SK-N-SH treated with all-trans-retinoic acid at 6 μM for 48 hours (cell line): ENCODE measurements around the gene SUN3.

Source experiments
- ATAC-seq: fragments of 200-7000 bp; cut with Tn5 transposase; 3 replicates; pipeline ENCODE4 v1.9.1; 2020; ENCODE audit warnings: mild to moderate bottlenecking, moderate library complexity
- ARNTL ChIP-seq: fragments of 450-650 bp; formaldehyde crosslinking; IDR thresholded peaks from 2 replicates; pipeline ENCODE4 v1.5.0; 2020; ENCODE audit warnings: low read depth, mild to moderate bottlenecking, moderate library complexity, borderline replicate concordance
- BACH2 ChIP-seq: fragments of 250-450 bp; sonication (Bioruptor Pico); IDR thresholded peaks from 2 replicates; pipeline ENCODE4 v1.9.0; 2021; ENCODE audit warnings: mild to moderate bottlenecking, borderline replicate concordance
- CSDC2 ChIP-seq: fragments of 250-450 bp; sonication (Bioruptor Pico); IDR thresholded peaks from 2 replicates; pipeline ENCODE4 v1.5.0; 2020; ENCODE audit warnings: mild to moderate bottlenecking, moderate library complexity
- ESRRG ChIP-seq: fragments of 250-450 bp; sonication (Bioruptor Pico); IDR thresholded peaks from 2 replicates; pipeline ENCODE4 v1.6.1; 2021; ENCODE audit warnings: mild to moderate bottlenecking
- GLIS3 ChIP-seq: fragments of 250-450 bp; sonication (Bioruptor Pico); IDR thresholded peaks from 2 replicates; pipeline ENCODE4 v1.5.0; 2020; ENCODE audit warnings: mild to moderate bottlenecking, moderate library complexity
- ISL1 ChIP-seq: fragments of 250-450 bp; sonication (Bioruptor Pico); IDR thresholded peaks from 2 replicates; pipeline ENCODE4 v2.1.2; 2022; ENCODE audit warnings: mild to moderate bottlenecking, moderate library complexity
- OSR1 ChIP-seq: fragments of 250-450 bp; sonication (Bioruptor Pico); IDR thresholded peaks from 2 replicates; pipeline ENCODE4 v1.8.0; 2022; ENCODE audit warnings: moderate library complexity, mild to moderate bottlenecking, inconsistent platforms
- PPARA ChIP-seq: fragments of 250-450 bp; sonication (Bioruptor Pico); IDR thresholded peaks from 2 replicates; pipeline ENCODE4 v1.5.0; 2020; ENCODE audit warnings: mild to moderate bottlenecking, borderline replicate concordance
- RARB ChIP-seq: fragments of 250-450 bp; sonication (Bioruptor Pico); IDR thresholded peaks from 2 replicates; pipeline ENCODE4 v1.8.0; 2021; ENCODE audit warnings: mild to moderate bottlenecking, moderate library complexity
- SNAI2 ChIP-seq: fragments of 250-450 bp; sonication (Bioruptor Pico); IDR thresholded peaks from 2 replicates; pipeline ENCODE4 v1.5.0; 2020; ENCODE audit warnings: mild to moderate bottlenecking, moderate library complexity
- TCF4 ChIP-seq: fragments of 250-450 bp; sonication (Bioruptor Pico); IDR thresholded peaks from 2 replicates; pipeline ENCODE4 v1.8.0; 2021; ENCODE audit warnings: mild to moderate bottlenecking, moderate library complexity, borderline replicate concordance
- TOX ChIP-seq: fragments of 250-450 bp; sonication (Bioruptor Pico); IDR thresholded peaks from 2 replicates; pipeline ENCODE4 v1.8.0; 2021; ENCODE audit warnings: mild to moderate bottlenecking, moderate library complexity, borderline replicate concordance
- ZC3H10 ChIP-seq: fragments of 250-450 bp; sonication (Bioruptor Pico); IDR thresholded peaks from 2 replicates; pipeline ENCODE4 v1.5.1; 2021; ENCODE audit warnings: mild to moderate bottlenecking, moderate library complexity
- ZFP3 ChIP-seq: fragments of 250-450 bp; sonication (Bioruptor Pico); IDR thresholded peaks from 2 replicates; pipeline ENCODE4 v1.5.0; 2020; ENCODE audit warnings: mild to moderate bottlenecking, moderate library complexity
- ZFP30 ChIP-seq: fragments of 450-650 bp; formaldehyde crosslinking; IDR thresholded peaks from 2 replicates; pipeline ENCODE4 v1.5.0; 2022; ENCODE audit warnings: mild to moderate bottlenecking, moderate library complexity
- ZNF565 ChIP-seq: fragments of 450-650 bp; formaldehyde crosslinking; conservative IDR thresholded peaks from 2 replicates; pipeline ENCODE4 v1.5.0; 2020; ENCODE audit warnings: low read depth, mild to moderate bottlenecking, moderate library complexity
- ZNF70 ChIP-seq: fragments of 450-650 bp; formaldehyde crosslinking; IDR thresholded peaks from 2 replicates; pipeline ENCODE4 v1.5.0; 2020; ENCODE audit warnings: mild to moderate bottlenecking, moderate library complexity
- ZNF8 ChIP-seq: fragments of 450-650 bp; formaldehyde crosslinking; IDR thresholded peaks from 2 replicates; pipeline ENCODE4 v1.5.0; 2020; ENCODE audit warnings: mild to moderate bottlenecking, moderate library complexity
- TF ChIP-seq, protein P1 (sequence below): fragments of 250-450 bp; sonication (Bioruptor Pico); IDR thresholded peaks from 2 replicates; pipeline ENCODE4 v1.5.1; 2020; ENCODE audit warnings: low read depth, mild to moderate bottlenecking, moderate library complexity
- TF ChIP-seq, protein P2 (sequence below): fragments of 250-450 bp; sonication (Bioruptor Pico); IDR thresholded peaks from 2 replicates; pipeline ENCODE4 v1.8.0; 2021; ENCODE audit warnings: low read depth, mild to moderate bottlenecking, moderate library complexity, borderline replicate concordance
- TF ChIP-seq, protein P3 (sequence below): fragments of 250-450 bp; sonication (Bioruptor Pico); IDR thresholded peaks from 2 replicates; pipeline ENCODE4 v1.5.1; 2021; ENCODE audit warnings: mild to moderate bottlenecking, moderate library complexity
- TF ChIP-seq, protein P4 (sequence below): fragments of 250-450 bp; sonication (Bioruptor Pico); IDR thresholded peaks from 2 replicates; pipeline ENCODE4 v1.8.0; 2020; ENCODE audit warnings: mild to moderate bottlenecking, moderate library complexity, borderline replicate concordance

SUN3 gene

DNA sequence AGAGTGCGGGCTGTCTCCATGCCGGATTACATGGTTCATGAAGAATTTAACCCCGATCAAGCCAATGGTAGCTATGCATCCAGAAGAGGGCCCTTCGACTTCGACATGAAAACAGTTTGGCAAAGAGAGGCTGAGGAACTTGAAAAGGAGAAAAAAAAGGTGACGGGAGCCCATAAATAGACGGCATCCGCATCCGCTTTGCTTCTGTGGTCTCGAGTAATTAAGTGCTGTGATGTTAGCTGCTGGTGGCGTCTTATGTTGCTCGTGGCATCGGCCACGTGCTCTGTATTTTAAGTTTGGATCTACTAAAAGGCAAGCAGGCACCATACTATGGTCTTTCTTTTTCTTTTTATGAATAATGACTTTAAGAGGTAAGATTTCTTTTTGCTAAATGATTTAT lies 17.6 kb upstream of the SUN3 start (continued):
- TF ChIP-seq BACH2 (CRISPR knock-in tag) (no peak), ESRRG (CRISPR knock-in tag) (no peak), ZNF8 (CRISPR knock-in tag) (no peak), PPARA (CRISPR knock-in tag) (no peak), ZFP30 (no peak), ZC3H10 (CRISPR knock-in tag) (no peak)
- TF ChIP-seq, protein P1, sequence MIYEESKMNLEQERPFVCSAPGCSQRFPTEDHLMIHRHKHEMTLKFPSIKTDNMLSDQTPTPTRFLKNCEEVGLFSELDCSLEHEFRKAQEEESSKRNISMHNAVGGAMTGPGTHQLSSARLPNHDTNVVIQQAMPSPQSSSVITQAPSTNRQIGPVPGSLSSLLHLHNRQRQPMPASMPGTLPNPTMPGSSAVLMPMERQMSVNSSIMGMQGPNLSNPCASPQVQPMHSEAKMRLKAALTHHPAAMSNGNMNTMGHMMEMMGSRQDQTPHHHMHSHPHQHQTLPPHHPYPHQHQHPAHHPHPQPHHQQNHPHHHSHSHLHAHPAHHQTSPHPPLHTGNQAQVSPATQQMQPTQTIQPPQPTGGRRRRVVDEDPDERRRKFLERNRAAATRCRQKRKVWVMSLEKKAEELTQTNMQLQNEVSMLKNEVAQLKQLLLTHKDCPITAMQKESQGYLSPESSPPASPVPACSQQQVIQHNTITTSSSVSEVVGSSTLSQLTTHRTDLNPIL: no peak

DNA sequence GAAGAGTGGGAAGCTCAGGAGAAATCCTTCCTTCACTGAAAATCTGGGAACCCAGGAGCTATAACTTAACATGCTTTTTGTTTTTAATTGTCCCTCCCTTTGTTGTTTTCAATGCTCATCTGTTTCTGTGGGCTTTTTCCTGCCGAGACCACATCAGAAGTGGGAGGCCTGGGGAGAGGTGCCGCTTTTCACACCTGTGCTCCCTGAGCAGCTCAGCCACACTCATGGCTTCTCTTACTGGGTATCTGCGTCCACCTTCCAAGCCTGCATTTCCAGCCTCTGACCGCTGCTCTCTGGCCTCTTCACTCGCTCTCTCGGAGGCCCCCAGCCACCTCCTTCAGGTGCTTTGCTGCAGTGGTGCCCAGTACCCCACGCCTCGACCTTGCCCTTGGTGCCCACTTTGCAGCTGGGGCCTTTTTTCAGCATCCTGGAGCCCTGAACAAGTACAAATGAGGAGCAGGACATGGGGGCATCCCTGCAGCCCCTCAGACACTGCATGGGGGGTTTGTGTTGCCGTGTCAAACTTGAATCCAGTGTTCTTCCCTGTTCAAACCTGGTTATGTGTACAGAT lies 16.4 kb upstream of the SUN3 start:
- TF ChIP-seq PPARA (CRISPR knock-in tag) (no peak), ZFP3 (CRISPR knock-in tag) (no peak), ZFP30 (no peak), ARNTL (CRISPR knock-in tag) (no peak), ZNF8 (CRISPR knock-in tag) (no peak), TCF4 (no peak), ZNF565 (CRISPR knock-in tag) (no peak), ZNF70 (CRISPR knock-in tag) (no peak), CSDC2 (no peak), ESRRG (CRISPR knock-in tag) (no peak), GLIS3 (CRISPR knock-in tag) (no peak), SNAI2 (no peak), TOX (no peak), RARB (CRISPR knock-in tag) (no peak), OSR1 (CRISPR knock-in tag) (no peak), BACH2 (CRISPR knock-in tag) (no peak)
- TF ChIP-seq, protein P2, sequence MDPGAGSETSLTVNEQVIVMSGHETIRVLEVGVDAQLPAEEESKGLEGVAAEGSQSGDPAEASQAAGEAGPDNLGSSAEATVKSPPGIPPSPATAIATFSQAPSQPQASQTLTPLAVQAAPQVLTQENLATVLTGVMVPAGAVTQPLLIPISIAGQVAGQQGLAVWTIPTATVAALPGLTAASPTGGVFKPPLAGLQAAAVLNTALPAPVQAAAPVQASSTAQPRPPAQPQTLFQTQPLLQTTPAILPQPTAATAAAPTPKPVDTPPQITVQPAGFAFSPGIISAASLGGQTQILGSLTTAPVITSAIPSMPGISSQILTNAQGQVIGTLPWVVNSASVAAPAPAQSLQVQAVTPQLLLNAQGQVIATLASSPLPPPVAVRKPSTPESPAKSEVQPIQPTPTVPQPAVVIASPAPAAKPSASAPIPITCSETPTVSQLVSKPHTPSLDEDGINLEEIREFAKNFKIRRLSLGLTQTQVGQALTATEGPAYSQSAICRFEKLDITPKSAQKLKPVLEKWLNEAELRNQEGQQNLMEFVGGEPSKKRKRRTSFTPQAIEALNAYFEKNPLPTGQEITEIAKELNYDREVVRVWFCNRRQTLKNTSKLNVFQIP (CRISPR knock-in tag): no peak
- TF ChIP-seq, protein P3, sequence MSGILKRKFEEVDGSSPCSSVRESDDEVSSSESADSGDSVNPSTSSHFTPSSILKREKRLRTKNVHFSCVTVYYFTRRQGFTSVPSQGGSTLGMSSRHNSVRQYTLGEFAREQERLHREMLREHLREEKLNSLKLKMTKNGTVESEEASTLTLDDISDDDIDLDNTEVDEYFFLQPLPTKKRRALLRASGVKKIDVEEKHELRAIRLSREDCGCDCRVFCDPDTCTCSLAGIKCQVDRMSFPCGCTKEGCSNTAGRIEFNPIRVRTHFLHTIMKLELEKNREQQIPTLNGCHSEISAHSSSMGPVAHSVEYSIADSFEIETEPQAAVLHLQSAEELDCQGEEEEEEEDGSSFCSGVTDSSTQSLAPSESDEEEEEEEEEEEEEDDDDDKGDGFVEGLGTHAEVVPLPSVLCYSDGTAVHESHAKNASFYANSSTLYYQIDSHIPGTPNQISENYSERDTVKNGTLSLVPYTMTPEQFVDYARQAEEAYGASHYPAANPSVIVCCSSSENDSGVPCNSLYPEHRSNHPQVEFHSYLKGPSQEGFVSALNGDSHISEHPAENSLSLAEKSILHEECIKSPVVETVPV (CRISPR knock-in tag): no peak
- TF ChIP-seq, protein P1: no peak
- TF ChIP-seq, protein P4, sequence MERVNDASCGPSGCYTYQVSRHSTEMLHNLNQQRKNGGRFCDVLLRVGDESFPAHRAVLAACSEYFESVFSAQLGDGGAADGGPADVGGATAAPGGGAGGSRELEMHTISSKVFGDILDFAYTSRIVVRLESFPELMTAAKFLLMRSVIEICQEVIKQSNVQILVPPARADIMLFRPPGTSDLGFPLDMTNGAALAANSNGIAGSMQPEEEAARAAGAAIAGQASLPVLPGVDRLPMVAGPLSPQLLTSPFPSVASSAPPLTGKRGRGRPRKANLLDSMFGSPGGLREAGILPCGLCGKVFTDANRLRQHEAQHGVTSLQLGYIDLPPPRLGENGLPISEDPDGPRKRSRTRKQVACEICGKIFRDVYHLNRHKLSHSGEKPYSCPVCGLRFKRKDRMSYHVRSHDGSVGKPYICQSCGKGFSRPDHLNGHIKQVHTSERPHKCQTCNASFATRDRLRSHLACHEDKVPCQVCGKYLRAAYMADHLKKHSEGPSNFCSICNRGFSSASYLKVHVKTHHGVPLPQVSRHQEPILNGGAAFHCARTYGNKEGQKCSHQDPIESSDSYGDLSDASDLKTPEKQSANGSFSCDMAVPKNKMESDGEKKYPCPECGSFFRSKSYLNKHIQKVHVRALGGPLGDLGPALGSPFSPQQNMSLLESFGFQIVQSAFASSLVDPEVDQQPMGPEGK (CRISPR knock-in tag): no peak
- no peak for ATAC-seq

DNA sequence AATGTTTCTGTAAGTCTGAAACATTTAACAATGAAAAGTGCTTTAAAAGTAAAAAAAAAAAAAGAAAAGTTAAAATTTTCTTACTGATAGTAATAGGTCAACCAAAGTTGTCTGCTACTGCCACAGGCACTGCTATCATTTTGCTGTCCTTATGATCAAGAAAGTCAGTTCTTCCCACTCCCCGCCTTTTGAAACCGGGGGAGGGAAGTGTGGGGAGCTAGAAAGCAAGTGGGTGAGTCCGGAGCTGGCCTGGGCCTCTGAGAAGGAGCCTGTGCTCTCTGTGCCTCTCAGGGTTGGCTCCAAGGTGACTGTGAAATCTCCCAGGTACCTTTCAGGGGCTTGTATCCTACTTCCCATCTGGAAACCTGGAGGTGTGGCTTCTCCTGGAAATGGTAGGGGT lies 13.7 kb upstream of the SUN3 start:
- TF ChIP-seq, protein P3 (CRISPR knock-in tag): no peak
- TF ChIP-seq, protein P1: no peak
- TF ChIP-seq ZFP30: no peak
- no peak for TF ChIP-seq TCF4
- TF ChIP-seq ZC3H10 (CRISPR knock-in tag): no peak
- TF ChIP-seq TOX: no peak
- no peak for TF ChIP-seq OSR1 (CRISPR knock-in tag)
- TF ChIP-seq ISL1 (CRISPR knock-in tag): no peak
- TF ChIP-seq SNAI2: no peak
- TF ChIP-seq ARNTL (CRISPR knock-in tag): no peak
- ATAC-seq: peak; percentile 31
